NB4 (cell line): Measurements from ENCODE around the gene ERFL.

ENCODE experiments used
- DNase-seq: peaks from one replicate; pipeline ENCODE4 v3.0.0; 2010; ENCODE audit warnings: low read depth
- H3K4me3 ChIP-seq: one replicate; pipeline ENCODE4 v1.5.1; 2011; ENCODE audit warnings: mild to moderate bottlenecking, low read depth, low read length, moderate library complexity
- CTCF ChIP-seq: IDR thresholded peaks from one replicate; pipeline ENCODE4 v1.5.1; 2012; ENCODE audit warnings: low read depth, low read length
- MAX ChIP-seq: IDR thresholded peaks from 2 replicates; pipeline ENCODE4 v1.6.1; 2011; ENCODE audit warnings: low read depth, low read length
- MYC ChIP-seq: IDR thresholded peaks from 2 replicates; pipeline ENCODE4 v1.6.1; 2011; ENCODE audit warnings: low read depth, low read length
- POLR2A ChIP-seq: IDR thresholded peaks from 2 replicates; pipeline ENCODE4 v1.6.1; 2011; ENCODE audit warnings: mild to moderate bottlenecking; ENCODE audit not compliant: insufficient read length; ENCODE audit errors: extremely low read depth

Gene ERFL

GRCh38 chr19:41933693-41934426 lies 5.6 kb upstream of the ERFL start:
- DNase-seq = peak; percentile 49
- no peak for TF ChIP-seq POLR2A
- no peak for TF ChIP-seq MYC
- TF ChIP-seq CTCF = no peak
- TF ChIP-seq MAX = no peak
- H3K4me3 ChIP-seq = no peak overlapping the region

GRCh38 chr19:41932720-41933332 lies 4.6 kb upstream of the ERFL start:
- no peak for TF ChIP-seq MYC
- no peak for TF ChIP-seq MAX
- no peak for TF ChIP-seq POLR2A
- TF ChIP-seq CTCF = no peak
- no peak overlapping the region for H3K4me3 ChIP-seq
- no peak for DNase-seq

GRCh38 chr19:41932259-41932719 lies 4.0 kb upstream of the ERFL start:
- no peak overlapping the region for H3K4me3 ChIP-seq
- DNase-seq = no peak
- TF ChIP-seq MYC = no peak
- no peak for TF ChIP-seq POLR2A
- no peak for TF ChIP-seq MAX
- TF ChIP-seq CTCF = no peak

- no peak overlapping the region for H3K4me3 ChIP-seq
- TF ChIP-seq MYC (no peak), CTCF (no peak)
- DNase-seq = peak; percentile 29
These were observed 2.8 kb upstream of the ERFL start for GRCh38 chr19:41930926-41931592.

GRCh38 chr19:41930322-41930722 lies 2.1 kb upstream of the ERFL start:
- DNase-seq = no peak
- H3K4me3 ChIP-seq = no peak overlapping the region
- TF ChIP-seq MYC (no peak), MAX (no peak), CTCF (no peak), POLR2A (no peak)
